ENCODE data around the gene CHAC2.
A peak's percentile ranks its signal among the peaks of the same experiment; 100 is the strongest.
"Not testable (repeated sequence)": the region's sequence is repeated elsewhere in the genome, so short reads cannot be mapped to it uniquely, and the experiment has no call there.

CHAC2 gene

GRCh38 chr2:53753041-53753440 is 14.6 kb upstream of the CHAC2 start:
- DNase-seq = no peak
- Histone ChIP-seq H3K36me3 (ENCODE audit: control insufficient read depth in 4 of 4, insufficient read depth in 4 of 4, low read length in 3 of 4) (peaks cover 16 to 42% (median 23%) of the 10 kb centered on the region in 4 experiments), H3K27ac (ENCODE audit: insufficient read depth in 1 of 2, low read depth in 1 of 2, low read length in 2 of 2, poor library complexity in 1 of 2, severe bottlenecking in 2 of 2) (no peak overlapping the region), H3K27me3 (replicated peaks in 2 of 5; ENCODE audit: control insufficient read depth in 4 of 5, insufficient read depth in 5 of 5, low read length in 4 of 5) (no peaks in the 10 kb centered on the region), H3K4me3 (ENCODE audit: control insufficient read depth in 1 of 7, extremely low read depth in 1 of 7, insufficient read depth in 4 of 7, low read depth in 2 of 7, low read length in 6 of 7) (no peak overlapping the region), H3K4me1 (ENCODE audit: control extremely low read depth in 1 of 4, control insufficient read depth in 4 of 4, insufficient read depth in 4 of 4, low read length in 3 of 4) (no peaks in the 10 kb centered on the region), H3K9me3 (ENCODE audit: control extremely low read depth in 1 of 5, control insufficient read depth in 4 of 5, insufficient read depth in 2 of 5, low read depth in 1 of 5, low read length in 4 of 5) (peaks cover 0 to 5% (median 3%) of the 10 kb centered on the region in 5 experiments)
- ChIA-PET POLR2A (no interaction called here), CTCF (no interaction called here)

DNA sequence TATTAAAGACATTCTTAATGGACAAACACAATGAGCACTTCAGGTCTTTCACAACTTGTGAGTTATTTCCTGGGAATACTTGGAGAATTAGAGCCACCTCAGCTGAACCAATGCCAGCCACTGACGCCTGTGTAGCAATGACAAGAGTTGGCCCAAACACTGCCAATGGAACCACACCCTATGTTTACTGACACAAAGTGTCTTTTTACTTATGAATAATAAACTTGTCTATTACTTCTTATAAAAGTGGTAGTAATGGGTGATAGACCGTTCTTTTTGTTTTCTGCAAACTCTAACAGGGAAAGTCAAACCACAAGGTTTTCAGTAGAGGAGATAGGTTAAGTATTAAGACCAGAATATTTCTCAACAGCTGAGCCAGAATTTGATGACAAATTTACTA is 12.5 kb upstream of the CHAC2 start:
- WGBS (ENCODE audit: insufficient coverage) = no CpG with 5 or more reads among the region's 2 CpGs
- Histone ChIP-seq H3K27me3 (replicated peaks in 2 of 5; ENCODE audit: control insufficient read depth in 4 of 5, insufficient read depth in 5 of 5, low read length in 4 of 5) (no peaks in the 10 kb centered on the region), H3K4me3 (ENCODE audit: control insufficient read depth in 1 of 7, extremely low read depth in 1 of 7, insufficient read depth in 4 of 7, low read depth in 2 of 7, low read length in 6 of 7) (no peak overlapping the region), H3K4me1 (ENCODE audit: control extremely low read depth in 1 of 4, control insufficient read depth in 4 of 4, insufficient read depth in 4 of 4, low read length in 3 of 4) (no peaks in the 10 kb centered on the region), H3K27ac (ENCODE audit: insufficient read depth in 1 of 2, low read depth in 1 of 2, low read length in 2 of 2, poor library complexity in 1 of 2, severe bottlenecking in 2 of 2) (no peak overlapping the region), H3K36me3 (ENCODE audit: control insufficient read depth in 4 of 4, insufficient read depth in 4 of 4, low read length in 3 of 4) (peaks cover 15 to 40% (median 18%) of the 10 kb centered on the region in 4 experiments), H3K9me3 (ENCODE audit: control extremely low read depth in 1 of 5, control insufficient read depth in 4 of 5, insufficient read depth in 2 of 5, low read depth in 1 of 5, low read length in 4 of 5) (peaks cover 0 to 5% (median 3%) of the 10 kb centered on the region in 5 experiments)
- CTCF ChIA-PET = interaction anchor here (1.3 kb wide), 2 partner anchors 9 to 10 kb away, joined by 3 to 4 read pairs; no protein-coding TSS in a partner anchor
- POLR2A ChIA-PET = interaction anchor here (1.2 kb wide), 1 partner anchor 12 kb away, joined by 3 read pairs; the partner anchor contains the start of gene CHAC2
- DNase-seq = no peak

GRCh38 chr2:53756644-53757043 is 11.0 kb upstream of the CHAC2 start:
- H3K27me3 ChIP-seq (replicated peaks in 2 of 5; ENCODE audit: control insufficient read depth in 4 of 5, insufficient read depth in 5 of 5, low read length in 4 of 5) = no peaks in the 10 kb centered on the region
- no peak overlapping the region for H3K4me3 ChIP-seq (ENCODE audit: control insufficient read depth in 1 of 7, extremely low read depth in 1 of 7, insufficient read depth in 4 of 7, low read depth in 2 of 7, low read length in 6 of 7)
- POLR2A ChIA-PET = no interaction called here
- H3K36me3 ChIP-seq (ENCODE audit: control insufficient read depth in 4 of 4, insufficient read depth in 4 of 4, low read length in 3 of 4) = peaks cover 10 to 46% (median 23%) of the 10 kb centered on the region in 4 experiments
- peaks cover 0 to 5% (median 3%) of the 10 kb centered on the region in 5 experiments for H3K9me3 ChIP-seq (ENCODE audit: control extremely low read depth in 1 of 5, control insufficient read depth in 4 of 5, insufficient read depth in 2 of 5, low read depth in 1 of 5, low read length in 4 of 5)
- 99% methylated on average over 15 of the region's 15 CpGs for WGBS (ENCODE audit: insufficient coverage)
- CTCF ChIA-PET = interaction anchor here (1.2 to 2.1 kb wide), 2 partner anchors 11 kb away, joined by 5 to 10 read pairs; partner anchors contain the start of gene CHAC2
- H3K27ac ChIP-seq (ENCODE audit: insufficient read depth in 1 of 2, low read depth in 1 of 2, low read length in 2 of 2, poor library complexity in 1 of 2, severe bottlenecking in 2 of 2) = no peak overlapping the region
- no peak for DNase-seq
- no peaks in the 10 kb centered on the region for H3K4me1 ChIP-seq (ENCODE audit: control extremely low read depth in 1 of 4, control insufficient read depth in 4 of 4, insufficient read depth in 4 of 4, low read length in 3 of 4)

DNA sequence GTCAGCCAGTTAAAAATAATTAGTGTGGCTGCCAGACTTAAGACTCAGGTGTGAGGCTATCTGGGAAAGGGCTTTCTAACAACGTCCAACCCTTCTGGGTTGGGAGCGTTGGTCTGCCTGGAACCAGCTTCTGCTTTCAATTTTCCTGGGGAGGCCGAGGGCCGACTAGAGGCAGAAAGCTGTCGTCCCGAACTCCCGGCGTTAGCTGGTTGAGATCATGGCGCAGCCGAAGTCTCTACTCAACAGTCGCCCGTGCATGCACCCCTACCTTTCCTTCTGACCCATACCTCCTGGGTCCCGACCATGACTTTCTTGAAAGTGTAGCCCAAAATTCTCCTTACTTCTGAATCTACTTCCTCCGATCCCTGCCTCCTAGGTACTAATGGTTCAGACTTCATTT is 10.4 kb upstream of the CHAC2 start:
- H3K27ac ChIP-seq (ENCODE audit: insufficient read depth in 1 of 2, low read depth in 1 of 2, low read length in 2 of 2, poor library complexity in 1 of 2, severe bottlenecking in 2 of 2); DNase-seq; H3K27me3 ChIP-seq (replicated peaks in 2 of 5; ENCODE audit: control insufficient read depth in 4 of 5, insufficient read depth in 5 of 5, low read length in 4 of 5); POLR2A ChIA-PET; H3K9me3 ChIP-seq (ENCODE audit: control extremely low read depth in 1 of 5, control insufficient read depth in 4 of 5, insufficient read depth in 2 of 5, low read depth in 1 of 5, low read length in 4 of 5); H3K4me3 ChIP-seq (ENCODE audit: control insufficient read depth in 1 of 7, extremely low read depth in 1 of 7, insufficient read depth in 4 of 7, low read depth in 2 of 7, low read length in 6 of 7); H3K4me1 ChIP-seq (ENCODE audit: control extremely low read depth in 1 of 4, control insufficient read depth in 4 of 4, insufficient read depth in 4 of 4, low read length in 3 of 4): not testable (repeated sequence)
- CTCF ChIA-PET = interaction anchor here (1.2 to 2.1 kb wide), 2 partner anchors 11 to 12 kb away, joined by 5 to 10 read pairs; partner anchors contain the start of gene CHAC2
- WGBS (ENCODE audit: insufficient coverage) = 96% methylated on average over 13 of the region's 14 CpGs
- H3K36me3 ChIP-seq (ENCODE audit: control insufficient read depth in 4 of 4, insufficient read depth in 4 of 4, low read length in 3 of 4) = peaks cover 14 to 51% (median 23%) of the 10 kb centered on the region in 4 experiments

DNA sequence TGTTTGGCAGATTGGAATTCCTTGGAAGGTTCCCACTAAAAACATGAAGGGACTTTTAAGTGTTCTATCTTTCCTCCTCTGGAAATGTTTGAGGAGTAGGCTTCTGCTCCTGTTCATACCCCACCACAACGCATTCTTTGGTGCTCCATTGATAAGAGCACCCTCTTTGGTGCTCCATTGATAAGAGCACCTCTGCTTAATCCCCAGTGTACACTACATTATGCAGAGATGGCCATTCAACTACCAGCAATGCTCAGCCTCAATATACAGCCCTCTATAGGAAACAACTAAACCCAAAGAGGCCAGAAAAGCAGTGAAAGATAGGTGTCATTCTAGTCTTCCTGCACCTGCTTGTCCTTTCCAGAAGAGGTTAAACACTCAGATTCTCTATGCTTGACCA is 1.8 kb upstream of the CHAC2 start:
- ChIA-PET CTCF (interaction anchor here (1.3 kb wide), 1 partner anchor 10 kb away, joined by 3 read pairs; no protein-coding TSS in a partner anchor), POLR2A (no interaction called here)
- H3K36me3 ChIP-seq (ENCODE audit: control insufficient read depth in 4 of 4, insufficient read depth in 4 of 4, low read length in 3 of 4) = peaks cover 11 to 28% (median 16%) of the 10 kb centered on the region in 4 experiments
- no peak overlapping the region for H3K4me3 ChIP-seq (ENCODE audit: control insufficient read depth in 1 of 7, extremely low read depth in 1 of 7, insufficient read depth in 4 of 7, low read depth in 2 of 7, low read length in 6 of 7)
- peaks cover 3 to 23% (median 14%) of the 10 kb centered on the region in 4 experiments for H3K4me1 ChIP-seq (ENCODE audit: control extremely low read depth in 1 of 4, control insufficient read depth in 4 of 4, insufficient read depth in 4 of 4, low read length in 3 of 4)
- H3K27ac ChIP-seq (ENCODE audit: insufficient read depth in 1 of 2, low read depth in 1 of 2, low read length in 2 of 2, poor library complexity in 1 of 2, severe bottlenecking in 2 of 2) = no peak overlapping the region
- H3K27me3 ChIP-seq (replicated peaks in 2 of 5; ENCODE audit: control insufficient read depth in 4 of 5, insufficient read depth in 5 of 5, low read length in 4 of 5) = no peaks in the 10 kb centered on the region
- 100% methylated on average over 1 of the region's 1 CpG for WGBS (ENCODE audit: insufficient coverage)
- DNase-seq = no peak
- no peaks in the 10 kb centered on the region for H3K9me3 ChIP-seq (ENCODE audit: control extremely low read depth in 1 of 5, control insufficient read depth in 4 of 5, insufficient read depth in 2 of 5, low read depth in 1 of 5, low read length in 4 of 5)

- CTCF ChIA-PET = interaction anchor here (0.6 to 2.5 kb wide), 7 partner anchors 8 to 29 kb away, joined by 3 to 14 read pairs (median 4); partner anchors contain the start of genes ASB3 and ERLEC1
- peak overlapping the region; percentile 79 to 95 (median 87) for H3K4me3 ChIP-seq (ENCODE audit: control insufficient read depth in 1 of 7, extremely low read depth in 1 of 7, insufficient read depth in 4 of 7, low read depth in 2 of 7, low read length in 6 of 7)
- peak overlapping the region; percentile 77 to 90 for H3K27ac ChIP-seq (ENCODE audit: insufficient read depth in 1 of 2, low read depth in 1 of 2, low read length in 2 of 2, poor library complexity in 1 of 2, severe bottlenecking in 2 of 2)
- POLR2A ChIA-PET = interaction anchor here (1.1 to 2.7 kb wide), 3 partner anchors 8 to 19 kb away, joined by 3 to 22 read pairs (median 7); partner anchors contain the start of genes ASB3 and ERLEC1
- H3K4me1 ChIP-seq (ENCODE audit: control extremely low read depth in 1 of 4, control insufficient read depth in 4 of 4, insufficient read depth in 4 of 4, low read length in 3 of 4) = peaks cover 3 to 23% (median 14%) of the 10 kb centered on the region in 4 experiments
- H3K36me3 ChIP-seq (ENCODE audit: control insufficient read depth in 4 of 4, insufficient read depth in 4 of 4, low read length in 3 of 4) = peaks cover 2 to 13% (median 4%) of the 10 kb centered on the region in 4 experiments
- H3K9me3 ChIP-seq (ENCODE audit: control extremely low read depth in 1 of 5, control insufficient read depth in 4 of 5, insufficient read depth in 2 of 5, low read depth in 1 of 5, low read length in 4 of 5) = no peaks in the 10 kb centered on the region
- under 1% methylated on average over 11 of the region's 12 CpGs for WGBS (ENCODE audit: insufficient coverage)
- DNase-seq = no peak
- H3K27me3 ChIP-seq (replicated peaks in 2 of 5; ENCODE audit: control insufficient read depth in 4 of 5, insufficient read depth in 5 of 5, low read length in 4 of 5) = no peaks in the 10 kb centered on the region
Observed at GRCh38 chr2:53768242-53768542, 588 bp downstream of the CHAC2 start.

DNA sequence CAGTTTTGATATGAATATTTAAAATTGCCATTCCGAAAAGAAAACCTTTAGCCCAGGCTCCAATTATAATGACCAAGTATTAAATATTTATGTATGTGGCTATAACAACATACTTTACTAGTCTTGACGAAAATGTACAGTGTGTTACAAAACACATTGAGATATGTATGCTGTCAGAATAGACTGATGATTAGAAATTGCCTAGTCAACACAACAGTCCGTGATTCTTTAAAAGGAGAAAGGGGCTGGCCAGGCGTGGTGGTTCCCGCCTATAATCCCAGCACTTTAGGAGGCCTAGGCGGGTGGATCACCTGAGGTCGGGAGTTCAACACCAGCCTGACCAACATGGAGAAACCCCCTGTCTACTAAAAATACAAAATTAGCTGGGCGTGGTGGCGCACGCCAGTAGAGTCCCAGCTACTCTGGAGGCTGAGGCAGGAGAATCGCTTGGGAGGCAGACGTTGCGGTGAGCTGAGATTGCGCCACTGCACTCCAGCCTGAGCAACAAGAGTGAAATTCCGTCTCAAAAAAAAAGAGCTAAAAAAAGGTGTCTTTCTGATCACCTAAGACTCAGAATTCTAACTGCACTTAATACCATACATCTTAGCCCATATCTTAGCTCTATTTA is 1.8 kb downstream of the CHAC2 start:
- Histone ChIP-seq H3K4me3 (ENCODE audit: control insufficient read depth in 1 of 7, extremely low read depth in 1 of 7, insufficient read depth in 4 of 7, low read depth in 2 of 7, low read length in 6 of 7) (peak overlapping the region in 1 of 7 experiments; percentile 89), H3K9me3 (ENCODE audit: control extremely low read depth in 1 of 5, control insufficient read depth in 4 of 5, insufficient read depth in 2 of 5, low read depth in 1 of 5, low read length in 4 of 5) (no peaks in the 10 kb centered on the region), H3K27me3 (replicated peaks in 2 of 5; ENCODE audit: control insufficient read depth in 4 of 5, insufficient read depth in 5 of 5, low read length in 4 of 5) (no peaks in the 10 kb centered on the region), H3K36me3 (ENCODE audit: control insufficient read depth in 4 of 4, insufficient read depth in 4 of 4, low read length in 3 of 4) (peaks cover 0 to 13% (median 3%) of the 10 kb centered on the region in 4 experiments), H3K27ac (ENCODE audit: insufficient read depth in 1 of 2, low read depth in 1 of 2, low read length in 2 of 2, poor library complexity in 1 of 2, severe bottlenecking in 2 of 2) (no peak overlapping the region), H3K4me1 (ENCODE audit: control extremely low read depth in 1 of 4, control insufficient read depth in 4 of 4, insufficient read depth in 4 of 4, low read length in 3 of 4) (peaks cover 3 to 23% (median 14%) of the 10 kb centered on the region in 4 experiments)
- 96% methylated on average over 11 of the region's 15 CpGs for WGBS (ENCODE audit: insufficient coverage)
- CTCF ChIA-PET = interaction anchor here (0.9 kb wide), 1 partner anchor 55 kb away, joined by 3 read pairs; no protein-coding TSS in a partner anchor
- POLR2A ChIA-PET = interaction anchor here (2.9 kb wide), 1 partner anchor 17 kb away, joined by 14 read pairs; the partner anchor contains the start of genes ASB3 and ERLEC1
- no peak for DNase-seq

Measured in common myeloid progenitor, CD34-positive (primary cell).